GM18526 (cell line): ENCODE data around the gene UBL4A.

Source experiments
- POLR2A ChIP-seq: IDR thresholded peaks from 3 replicates; pipeline ENCODE4 v1.6.1; 2011; ENCODE audit not compliant: insufficient read length; ENCODE audit errors: extremely low read depth

UBL4A gene

GRCh38 chrX:154515090-154515965, 28.9 kb upstream of the UBL4A start:
- TF ChIP-seq POLR2A, result no peak

- no peak for TF ChIP-seq POLR2A
These were observed 27.3 kb upstream of the UBL4A start for GRCh38 chrX:154513716-154514115.

DNA sequence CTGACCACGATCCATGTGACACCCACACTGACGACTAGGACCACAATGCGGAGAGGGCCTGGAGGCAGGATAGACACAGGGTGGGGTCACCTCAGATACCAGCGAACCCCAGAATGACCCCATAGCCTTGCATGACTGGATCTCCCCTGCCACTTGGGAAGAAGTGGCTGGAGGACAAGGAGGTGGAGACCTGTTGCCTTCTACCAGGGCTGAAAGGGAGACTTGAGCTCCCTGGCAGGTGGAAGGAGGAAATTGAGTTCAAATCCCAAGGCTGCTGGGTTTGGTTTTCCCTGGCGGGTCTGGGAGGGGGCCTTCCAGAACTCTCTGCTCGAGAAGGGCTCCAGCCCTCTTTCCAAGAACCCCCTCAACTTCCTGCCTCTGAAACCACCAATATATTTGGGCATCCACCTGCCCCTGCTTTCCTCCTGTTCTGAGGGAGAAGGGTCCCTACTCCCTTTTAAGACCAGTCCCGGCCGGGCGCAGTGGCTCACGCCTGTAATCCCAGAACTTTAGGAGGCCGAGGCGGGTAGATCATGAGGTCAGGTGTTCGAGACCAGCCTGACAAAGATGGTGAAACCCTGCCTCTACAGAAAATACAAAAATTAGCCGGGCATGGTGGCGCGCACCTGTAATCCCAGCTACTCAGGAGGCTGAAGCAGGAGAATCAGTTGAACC, 26.6 kb upstream of the UBL4A start:
- TF ChIP-seq POLR2A, result no peak

GRCh38 chrX:154511761-154512160, 25.3 kb upstream of the UBL4A start:
- no peak for TF ChIP-seq POLR2A

DNA sequence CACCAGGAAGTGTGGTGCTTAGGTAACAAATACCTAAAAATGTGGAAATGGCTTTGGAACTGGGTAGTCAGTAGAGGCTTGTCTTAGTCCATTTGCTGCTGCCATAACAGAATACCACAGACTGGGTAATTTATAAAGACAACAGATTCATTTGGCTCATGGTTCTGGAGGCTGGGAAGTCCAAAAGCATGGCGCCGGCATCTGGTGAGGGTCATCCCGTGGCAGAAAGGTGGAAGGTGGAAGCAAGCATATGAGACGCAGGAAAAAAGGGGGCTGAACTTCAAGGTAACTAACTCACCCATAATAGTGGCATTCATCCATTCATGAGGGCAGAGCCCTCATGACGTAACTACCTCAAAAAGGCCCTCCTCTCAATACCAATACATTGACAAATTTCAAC, 23.0 kb upstream of the UBL4A start:
- no peak for TF ChIP-seq POLR2A

GRCh38 chrX:154508384-154508745, 21.9 kb upstream of the UBL4A start:
- TF ChIP-seq POLR2A, result no peak

DNA sequence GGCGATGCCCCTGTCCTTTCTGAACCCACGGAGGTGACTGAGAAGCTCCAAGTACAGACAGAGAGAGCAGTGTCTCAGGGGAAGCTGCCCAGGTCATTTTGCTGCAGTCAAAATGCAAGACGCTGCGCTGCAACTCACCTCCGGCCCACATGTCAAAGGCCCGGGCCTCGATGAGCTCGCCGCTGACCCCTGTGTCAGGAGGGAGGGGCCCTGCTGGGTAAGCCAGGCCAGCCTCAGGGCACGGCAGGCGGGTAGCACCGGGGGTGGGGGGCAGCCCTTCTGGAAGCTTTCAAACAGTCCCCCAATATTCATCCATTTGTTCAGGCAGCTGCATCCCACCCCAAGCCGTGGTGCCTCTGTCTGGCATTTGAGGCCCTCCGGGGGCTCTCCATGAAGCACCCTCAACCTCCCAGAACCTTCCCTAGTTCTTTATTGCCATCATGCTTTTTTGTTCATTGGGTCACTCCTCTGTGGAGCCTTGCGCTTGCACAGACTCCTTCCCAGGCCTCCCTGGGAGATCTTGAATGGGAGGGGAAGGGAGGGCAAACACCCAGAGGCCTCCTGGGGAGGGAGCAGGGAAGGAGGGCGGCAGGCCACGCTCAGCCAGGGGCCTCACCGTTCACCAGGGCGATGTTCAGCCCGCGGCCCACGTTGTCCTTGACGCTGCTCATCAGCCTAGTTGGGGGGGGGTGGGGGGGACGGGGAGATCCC, 21.4 kb upstream of the UBL4A start:
- no peak for TF ChIP-seq POLR2A

- no peak for TF ChIP-seq POLR2A
These were observed 20.3 kb upstream of the UBL4A start for GRCh38 chrX:154506483-154507332.

GRCh38 chrX:154505734-154506133, 19.3 kb upstream of the UBL4A start:
- no peak for TF ChIP-seq POLR2A

DNA sequence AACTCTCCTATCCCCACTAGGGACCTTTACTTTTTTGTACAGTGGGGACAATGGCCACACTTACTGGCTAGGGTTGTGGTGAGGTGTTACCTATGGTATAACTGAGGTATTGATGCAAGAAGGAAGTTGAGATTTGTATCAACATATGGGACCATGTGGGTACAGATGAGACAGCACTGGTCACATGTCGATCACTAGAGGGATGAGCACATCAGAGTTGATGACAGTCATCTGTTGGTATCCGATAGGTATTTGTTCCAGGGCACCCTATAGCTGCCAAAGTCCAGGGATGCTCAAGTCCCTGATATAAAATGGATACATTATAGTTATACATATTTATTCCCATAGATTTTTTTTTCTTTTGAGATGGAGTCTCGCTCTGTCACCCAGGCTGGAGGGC, 16.6 kb upstream of the UBL4A start:
- TF ChIP-seq POLR2A, result no peak

GRCh38 chrX:154502098-154502497, 15.7 kb upstream of the UBL4A start:
- no peak for TF ChIP-seq POLR2A

DNA sequence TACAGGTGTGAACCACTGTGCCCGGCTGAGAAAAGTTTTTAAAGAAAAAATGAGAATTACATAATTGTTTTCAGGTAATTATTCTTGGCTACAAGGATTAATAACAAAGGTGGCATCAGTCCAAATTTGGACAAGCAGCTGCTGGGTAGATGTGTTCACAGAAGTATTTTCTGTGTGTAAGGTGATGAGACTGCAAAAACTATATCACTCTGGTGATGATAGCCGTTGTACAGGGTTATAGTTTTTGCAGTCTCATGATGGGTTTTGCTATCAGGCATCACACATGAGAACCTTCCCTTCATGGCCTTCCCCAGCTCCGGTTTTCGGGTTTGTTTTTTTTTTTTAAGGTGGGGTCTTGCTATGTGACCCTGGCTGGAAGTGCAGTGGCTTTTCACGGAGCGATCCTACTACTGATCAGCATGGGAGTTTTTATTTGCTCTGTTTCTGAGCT, 9.1 kb upstream of the UBL4A start:
- no peak for TF ChIP-seq POLR2A

DNA sequence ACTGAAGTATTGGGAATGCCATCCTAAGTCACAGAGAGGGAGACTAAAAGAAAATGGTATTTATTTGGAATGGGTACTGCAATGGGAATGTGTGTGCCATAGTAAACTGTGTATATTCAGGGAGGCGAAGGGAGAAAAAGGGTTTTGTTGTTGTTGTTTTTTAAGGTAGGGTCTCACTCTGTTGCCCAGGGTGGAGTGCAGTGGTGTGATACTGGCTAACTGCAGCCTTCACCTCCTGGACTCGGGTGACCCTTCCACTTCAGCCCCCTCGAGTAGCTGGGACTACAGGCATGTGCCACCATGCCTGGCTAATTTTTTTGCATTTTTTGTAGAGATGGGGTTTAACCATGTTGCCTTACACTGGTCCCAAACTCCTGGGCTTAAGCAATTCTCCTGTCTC, 8.3 kb upstream of the UBL4A start:
- no peak for TF ChIP-seq POLR2A

DNA sequence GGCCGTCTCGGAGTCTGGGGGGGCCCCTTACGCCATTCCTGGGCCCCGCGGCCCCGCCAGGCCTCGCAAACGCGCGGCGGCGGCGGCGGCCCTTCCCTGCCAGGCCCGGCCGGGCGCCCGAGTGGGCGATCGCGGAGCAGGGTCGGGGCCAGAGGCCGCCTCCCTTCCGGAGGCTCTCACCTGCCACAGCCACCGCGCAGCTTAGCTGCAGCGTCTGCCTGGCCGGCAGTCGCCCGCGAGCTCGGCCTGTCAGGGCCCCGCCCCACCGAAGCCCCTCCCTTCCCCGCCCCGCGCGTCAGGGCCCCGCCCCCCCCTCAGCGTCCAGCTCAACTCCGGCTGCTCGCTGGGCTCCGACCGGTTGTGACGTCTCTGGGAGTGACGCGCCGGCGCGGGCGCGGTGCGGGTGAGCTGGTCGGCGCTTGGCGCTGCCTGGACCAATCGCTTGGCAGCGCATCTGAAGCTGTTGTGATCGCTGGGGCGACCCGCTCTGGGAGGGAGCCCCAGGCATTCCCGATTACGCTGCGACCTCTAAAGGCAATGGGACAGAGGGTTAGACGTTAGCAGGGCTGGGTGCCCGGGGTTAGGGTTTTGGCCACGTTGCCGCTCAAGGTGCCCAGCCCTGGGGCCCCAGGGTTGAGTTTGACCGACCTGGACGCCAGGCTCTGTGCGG, 4.1 kb upstream of the UBL4A start, which contains the start of gene SLC10A3:
Gene SLC10A3, minus strand, starts transcription at position 216 of the 670 bp plus-strand sequence. CDS start 1,689 bp downstream, outside the sequence.
- TF ChIP-seq POLR2A, result peak; percentile 95
